ENCODE data around the gene DENND1A.

- TF ChIP-seq CTCF (IDR thresholded peaks at IDR 0.05) (no peak), POLR2A (IDR thresholded peaks at IDR 0.05) (no peak)
These were observed 587.7 kb downstream of the DENND1A start for GRCh38 chr9:123342247-123342646.

Data from right lobe of liver (tissue), 4 donors.